ENCODE results near the gene ARID3B. TPM values are rescaled to one million over a fixed set of nuclear protein-coding genes. Genes with fewer than 3 reads are reported as not detected.

ARID3B gene
- total RNA-seq, 1 donor from 2014 or later = 15.2 TPM

DNA sequence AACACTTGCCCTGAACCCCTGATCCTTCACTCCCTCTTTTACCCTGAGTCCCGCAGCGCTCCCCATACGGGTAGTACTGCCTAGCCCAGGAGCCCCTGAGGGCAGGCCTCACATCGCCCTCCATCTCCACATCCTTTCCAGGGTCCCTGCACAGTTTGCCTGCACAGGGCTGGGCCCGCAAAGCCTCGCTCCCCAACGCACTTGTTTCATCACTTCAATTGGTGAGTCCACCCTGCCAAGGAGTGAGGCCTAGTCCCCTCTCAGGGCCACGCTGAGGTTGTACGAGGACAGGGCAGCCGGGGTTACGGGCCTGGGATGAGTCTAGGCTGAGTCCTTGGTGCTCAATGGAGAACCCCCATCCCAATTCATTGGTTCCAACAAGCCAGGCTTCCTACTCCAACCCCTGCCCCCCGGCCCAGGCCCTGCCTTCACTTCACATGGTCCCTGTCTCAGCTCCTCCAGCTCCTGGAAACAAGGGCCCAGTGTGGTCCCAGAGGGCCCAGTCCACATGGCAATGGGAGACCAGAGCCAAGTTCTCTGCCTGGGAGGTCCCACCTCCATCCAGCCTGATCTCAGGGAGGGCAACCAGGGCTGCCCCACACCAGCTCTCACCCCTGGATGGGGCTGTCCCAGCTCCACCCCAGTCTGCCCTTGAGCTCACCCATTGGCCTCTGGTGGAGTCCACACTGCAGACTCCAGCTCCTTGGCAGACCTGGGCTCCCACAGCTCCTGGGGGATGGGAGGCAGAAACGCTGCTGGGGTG, 62.2 kb downstream of the ARID3B start:
- no peak overlapping the region for H3K27ac ChIP-seq
- H3K27me3 ChIP-seq = no peaks in the 10 kb centered on the region
- peaks cover 11% of the 10 kb centered on the region for H3K4me1 ChIP-seq
- DNase-seq (ENCODE audit: extremely low spot score in 2 of 2) = no peak
- no peak overlapping the region for H3K4me3 ChIP-seq
- TF ChIP-seq, protein P1, sequence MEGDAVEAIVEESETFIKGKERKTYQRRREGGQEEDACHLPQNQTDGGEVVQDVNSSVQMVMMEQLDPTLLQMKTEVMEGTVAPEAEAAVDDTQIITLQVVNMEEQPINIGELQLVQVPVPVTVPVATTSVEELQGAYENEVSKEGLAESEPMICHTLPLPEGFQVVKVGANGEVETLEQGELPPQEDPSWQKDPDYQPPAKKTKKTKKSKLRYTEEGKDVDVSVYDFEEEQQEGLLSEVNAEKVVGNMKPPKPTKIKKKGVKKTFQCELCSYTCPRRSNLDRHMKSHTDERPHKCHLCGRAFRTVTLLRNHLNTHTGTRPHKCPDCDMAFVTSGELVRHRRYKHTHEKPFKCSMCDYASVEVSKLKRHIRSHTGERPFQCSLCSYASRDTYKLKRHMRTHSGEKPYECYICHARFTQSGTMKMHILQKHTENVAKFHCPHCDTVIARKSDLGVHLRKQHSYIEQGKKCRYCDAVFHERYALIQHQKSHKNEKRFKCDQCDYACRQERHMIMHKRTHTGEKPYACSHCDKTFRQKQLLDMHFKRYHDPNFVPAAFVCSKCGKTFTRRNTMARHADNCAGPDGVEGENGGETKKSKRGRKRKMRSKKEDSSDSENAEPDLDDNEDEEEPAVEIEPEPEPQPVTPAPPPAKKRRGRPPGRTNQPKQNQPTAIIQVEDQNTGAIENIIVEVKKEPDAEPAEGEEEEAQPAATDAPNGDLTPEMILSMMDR (IDR thresholded peaks at IDR 0.05) = no peak
- TF ChIP-seq POLR2AphosphoS5 (IDR thresholded peaks at IDR 0.05; ENCODE audit: insufficient read depth in 1 of 2, low read depth in 1 of 2) (no peak), POLR2A (IDR thresholded peaks at IDR 0.05) (no peak)
- intact Hi-C loops (cut with DNase I) = no loop called here
- H3K9me3 ChIP-seq = no peaks in the 10 kb centered on the region
- H3K36me3 ChIP-seq = no peaks in the 10 kb centered on the region

DNA sequence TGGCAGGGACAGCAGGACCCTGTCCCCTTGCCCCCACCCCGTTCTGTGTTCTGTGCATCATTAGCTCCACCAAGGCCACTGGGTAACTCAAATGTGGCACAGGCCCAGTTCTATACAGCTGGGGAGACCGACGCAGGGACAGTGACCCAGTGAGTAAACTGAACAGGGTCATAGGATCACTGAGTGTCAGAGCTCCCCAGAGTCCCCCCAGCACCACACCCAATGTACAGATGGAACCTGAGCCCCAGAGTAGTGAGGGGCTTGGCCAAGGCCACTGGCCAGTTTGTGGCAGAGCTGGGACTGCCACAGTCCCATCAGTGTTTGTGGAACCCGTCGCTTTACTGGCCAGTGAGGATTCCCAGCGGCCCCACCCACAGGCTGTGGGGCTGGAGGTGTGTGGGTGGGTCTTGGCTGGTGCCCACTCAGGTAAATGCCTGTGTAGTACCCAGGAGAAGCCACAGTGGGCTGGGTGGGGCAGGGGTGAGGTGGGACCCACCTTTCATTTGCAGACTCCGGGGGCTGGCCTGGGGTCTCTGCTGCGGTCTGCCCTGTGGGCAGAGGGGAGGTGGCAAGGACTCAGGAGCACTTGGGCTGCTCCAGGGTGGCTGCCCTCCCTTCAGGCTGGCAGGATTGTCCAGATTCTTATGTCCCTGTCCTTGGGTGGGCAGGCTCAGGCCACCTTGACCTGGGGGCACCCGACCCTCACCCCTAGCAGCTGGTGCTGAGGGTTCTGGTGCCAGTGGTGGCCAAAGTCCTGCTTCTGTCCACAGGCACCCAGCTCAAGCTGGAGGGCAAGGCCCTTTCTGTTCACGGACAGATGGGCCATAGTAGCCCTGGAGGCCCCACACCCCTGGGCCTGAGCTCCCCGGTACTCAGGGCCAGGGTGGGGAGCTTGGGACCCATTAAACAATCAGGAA, 63.0 kb downstream of the ARID3B start:
- H3K4me1 ChIP-seq = peaks cover 8% of the 10 kb centered on the region
- TF ChIP-seq POLR2AphosphoS5 (IDR thresholded peaks at IDR 0.05; ENCODE audit: insufficient read depth in 1 of 2, low read depth in 1 of 2) = no peak
- TF ChIP-seq POLR2A (IDR thresholded peaks at IDR 0.05) = no peak
- TF ChIP-seq, protein P1 (IDR thresholded peaks at IDR 0.05) = no peak
- no peaks in the 10 kb centered on the region for H3K9me3 ChIP-seq
- no peak overlapping the region for H3K27ac ChIP-seq
- H3K27me3 ChIP-seq = no peaks in the 10 kb centered on the region
- no peak overlapping the region for H3K4me3 ChIP-seq
- H3K36me3 ChIP-seq = no peaks in the 10 kb centered on the region
- intact Hi-C loops (cut with DNase I) = no loop called here
- DNase-seq (ENCODE audit: extremely low spot score in 2 of 2) = no peak

DNA sequence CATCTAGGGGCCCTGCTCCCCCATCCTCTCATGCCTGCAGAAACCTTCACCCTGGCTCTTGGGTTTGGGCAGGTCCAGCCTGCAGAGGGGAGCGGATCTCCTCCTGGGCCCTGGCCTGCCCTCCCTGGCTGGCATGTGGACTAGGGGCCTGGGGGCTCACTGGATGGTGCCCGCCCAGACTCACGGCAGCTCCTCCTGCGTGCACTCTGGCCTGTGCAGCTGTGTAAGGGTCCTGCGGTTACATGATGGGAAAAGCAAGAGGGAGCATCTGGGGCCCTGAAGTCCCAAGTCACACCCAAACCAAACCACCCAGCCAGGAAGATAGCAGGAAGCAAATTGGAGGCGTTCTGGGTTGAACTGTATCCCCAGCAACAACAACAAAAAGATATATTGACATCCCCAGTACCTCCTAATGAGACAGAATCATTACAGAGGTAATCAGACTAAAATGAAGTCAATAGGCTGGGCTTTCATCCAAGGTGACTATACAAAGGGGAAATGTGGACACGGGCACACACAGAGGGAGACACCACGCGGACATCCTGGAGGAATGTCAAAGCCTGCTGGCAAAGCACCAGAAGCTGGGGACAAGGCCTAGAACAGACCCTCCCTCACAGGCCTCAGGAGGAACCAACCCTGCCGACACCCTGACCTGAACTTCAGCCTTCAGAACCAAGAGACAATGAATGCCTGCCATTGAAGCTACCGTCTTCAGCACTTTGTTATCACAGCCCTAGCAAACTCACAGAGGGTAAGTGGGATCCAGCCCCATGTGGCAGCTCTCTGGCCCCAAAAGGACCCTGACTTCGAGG, 64.2 kb downstream of the ARID3B start:
- DNase-seq (ENCODE audit: extremely low spot score in 2 of 2) = no peak
- intact Hi-C loops (cut with DNase I) = no loop called here
- no peaks in the 10 kb centered on the region for H3K36me3 ChIP-seq
- TF ChIP-seq, protein P1 (IDR thresholded peaks at IDR 0.05) = no peak
- TF ChIP-seq POLR2AphosphoS5 (IDR thresholded peaks at IDR 0.05; ENCODE audit: insufficient read depth in 1 of 2, low read depth in 1 of 2) = no peak
- TF ChIP-seq POLR2A (IDR thresholded peaks at IDR 0.05) = no peak
- H3K27ac ChIP-seq = no peak overlapping the region
- H3K27me3 ChIP-seq = no peaks in the 10 kb centered on the region
- no peaks in the 10 kb centered on the region for H3K4me1 ChIP-seq
- no peak overlapping the region for H3K4me3 ChIP-seq
- H3K9me3 ChIP-seq = no peaks in the 10 kb centered on the region

DNA sequence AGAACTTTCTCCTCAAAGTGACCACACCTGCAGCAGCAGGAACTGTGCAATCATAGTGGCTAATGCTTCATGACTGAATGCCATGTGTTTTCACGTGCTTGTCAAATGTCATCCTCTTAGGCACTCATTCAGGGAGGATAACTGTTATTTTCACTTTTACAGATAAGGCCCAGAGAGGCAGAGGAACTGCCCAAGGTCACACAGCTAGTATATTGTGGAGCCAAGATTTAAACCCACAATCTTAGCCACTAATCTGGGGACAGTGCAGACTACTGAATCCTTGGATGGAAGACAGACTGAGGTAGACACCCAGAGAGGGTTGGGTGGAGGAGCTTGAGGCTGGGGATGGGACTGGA, 64.8 kb downstream of the ARID3B start:
- intact Hi-C loops (cut with DNase I) = no loop called here

More for the DNA sequence above, 64.8 kb downstream of the ARID3B start:
- Histone ChIP-seq H3K4me3 (no peak overlapping the region), H3K27ac (no peak overlapping the region), H3K9me3 (no peaks in the 10 kb centered on the region), H3K36me3 (no peaks in the 10 kb centered on the region), H3K27me3 (no peaks in the 10 kb centered on the region), H3K4me1 (no peaks in the 10 kb centered on the region)
- TF ChIP-seq, protein P1 (IDR thresholded peaks at IDR 0.05) = no peak
- no peak for TF ChIP-seq POLR2AphosphoS5 (IDR thresholded peaks at IDR 0.05; ENCODE audit: insufficient read depth in 1 of 2, low read depth in 1 of 2)
- no peak for DNase-seq (ENCODE audit: extremely low spot score in 2 of 2)

Measured in vagina (tissue), 2 donors.